ENCODE measurements around the gene EPB41L4A. TPM values are rescaled to one million over a fixed set of nuclear protein-coding genes. Genes with fewer than 3 reads are reported as not detected.
"Not testable (repeated sequence)": the region's sequence is repeated elsewhere in the genome, so short reads cannot be mapped to it uniquely, and the experiment has no call there.

EPB41L4A gene
- total RNA-seq, 1 experiment from 2014 or later, result 0.53 TPM

DNA sequence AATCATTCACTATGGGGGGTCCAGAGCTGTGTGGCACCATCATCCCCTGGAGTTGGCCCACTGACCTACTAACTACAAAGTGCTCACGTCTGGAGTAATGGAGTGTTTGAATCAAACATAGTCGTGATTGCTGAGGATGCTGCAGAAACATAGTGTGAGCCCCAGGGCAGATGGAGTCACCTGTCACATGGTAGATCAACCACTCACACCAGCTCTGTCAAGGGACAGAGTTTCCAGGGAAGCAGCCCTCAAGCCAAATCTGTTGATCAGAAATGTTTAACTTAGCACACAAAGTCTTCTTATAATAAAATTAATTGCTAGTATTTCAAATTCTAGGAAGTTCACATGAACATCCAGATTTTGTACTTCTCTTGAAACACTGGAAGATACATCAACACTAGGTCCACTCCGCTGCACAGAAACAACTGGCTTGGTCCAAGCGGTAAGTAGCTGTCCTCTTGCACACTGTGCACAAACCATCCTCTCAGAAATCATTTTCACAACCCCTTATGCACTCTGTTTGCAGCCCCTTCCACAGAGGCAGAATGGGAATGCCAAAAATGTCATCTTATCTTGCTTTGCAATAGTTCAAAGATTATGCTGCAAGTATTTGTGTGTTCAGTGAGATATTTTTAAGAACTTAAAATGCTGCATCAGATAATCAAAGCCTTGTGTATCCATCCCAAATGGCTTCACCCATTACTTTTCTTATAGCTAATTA is 191.0 kb downstream of the EPB41L4A start:
- H3K27me3 ChIP-seq, result no peaks in the 10 kb centered on the region
- DNase-seq, result no peak
- H3K4me3 ChIP-seq, result no peak overlapping the region
- no peaks in the 10 kb centered on the region for H3K36me3 ChIP-seq
- no peaks in the 10 kb centered on the region for H3K9me3 ChIP-seq

DNA sequence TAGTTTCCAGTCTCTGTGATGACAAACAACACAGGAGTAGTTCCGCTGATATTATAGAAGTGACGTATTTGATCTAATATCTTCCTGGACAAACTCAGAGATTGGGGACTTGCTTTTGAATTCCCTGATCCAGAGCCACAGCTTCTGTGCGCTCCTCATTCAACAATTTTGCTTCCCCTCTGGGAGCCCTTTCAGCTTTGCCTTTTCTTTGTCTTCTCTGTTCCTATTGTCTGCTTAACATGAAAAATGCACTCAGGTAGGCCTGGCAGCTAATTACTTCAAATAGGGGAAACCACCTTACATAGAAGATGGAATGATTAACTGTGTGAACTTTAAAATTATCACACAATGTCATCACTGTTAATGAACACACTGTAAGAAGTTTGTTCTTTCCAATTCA is 192.9 kb downstream of the EPB41L4A start:
- H3K27me3 ChIP-seq, result no peaks in the 10 kb centered on the region; the same call in 1 of the 2 replicates
- no peak overlapping the region for H3K4me3 ChIP-seq
- no peaks in the 10 kb centered on the region for H3K36me3 ChIP-seq
- no peak for DNase-seq
- no peaks in the 10 kb centered on the region for H3K9me3 ChIP-seq

DNA sequence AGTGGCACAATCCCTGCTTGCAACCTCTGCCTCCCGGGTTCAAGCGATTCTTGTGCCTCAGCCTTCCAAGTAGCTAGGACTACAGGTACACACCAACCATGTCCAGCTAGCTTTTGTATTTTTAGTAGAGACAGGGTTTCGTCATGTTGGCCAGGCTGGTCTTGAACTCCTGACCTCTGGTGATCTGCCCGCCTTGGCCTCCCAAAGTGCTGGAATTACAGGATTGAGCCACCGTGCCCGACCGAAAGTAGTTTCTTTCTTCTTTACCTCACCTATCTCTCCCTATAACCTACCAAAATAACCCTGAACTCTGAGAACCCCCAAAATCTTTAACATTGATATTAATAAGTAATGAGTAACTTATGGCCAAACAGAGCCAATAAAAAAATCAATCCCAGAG is 196.1 kb downstream of the EPB41L4A start:
- not testable (repeated sequence) for H3K9me3 ChIP-seq, H3K27me3 ChIP-seq, H3K4me3 ChIP-seq, DNase-seq, H3K36me3 ChIP-seq

DNA sequence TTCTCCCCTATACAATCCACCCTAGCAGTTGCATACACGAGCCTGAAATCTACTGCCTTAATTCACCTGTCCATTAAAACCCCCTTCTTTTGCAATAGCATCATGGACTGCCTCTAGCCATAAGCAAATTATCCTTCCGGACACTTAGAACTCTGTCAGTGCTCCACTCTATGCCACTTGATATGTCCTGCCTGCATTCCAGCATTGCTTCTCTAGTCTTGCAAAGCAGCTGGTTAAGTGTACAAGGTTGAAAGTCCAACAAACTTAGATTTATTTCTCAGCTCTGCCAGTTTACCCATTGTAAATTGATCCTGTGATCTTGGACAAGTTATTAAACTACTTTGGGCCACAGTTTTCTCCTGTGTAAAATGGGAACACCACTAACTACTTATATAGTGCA is 197.9 kb downstream of the EPB41L4A start:
- H3K36me3 ChIP-seq, result no peaks in the 10 kb centered on the region

DNA sequence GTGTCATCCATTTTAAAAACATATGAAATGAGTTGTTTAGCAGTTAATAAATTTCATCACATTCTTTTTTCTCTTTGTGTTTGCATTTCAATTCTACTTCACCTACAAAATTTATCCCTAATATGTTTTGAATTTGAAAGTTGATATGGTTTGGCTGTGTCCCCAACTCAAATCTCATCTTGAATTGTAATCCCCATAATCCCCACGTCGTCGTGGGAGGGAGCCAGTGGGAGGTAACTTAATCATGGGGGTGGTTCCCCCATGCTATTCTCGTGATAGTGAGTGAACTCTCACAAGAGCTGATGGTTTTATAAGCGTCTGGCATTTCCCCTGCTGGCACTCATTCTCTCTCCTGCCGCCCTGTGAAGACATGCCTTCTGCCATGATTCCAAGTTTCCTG is 200.1 kb downstream of the EPB41L4A start:
- Histone ChIP-seq H3K4me3 (no peak overlapping the region), H3K27me3 (no peaks in the 10 kb centered on the region; the same call in 1 of the 2 replicates), H3K36me3 (no peaks in the 10 kb centered on the region), H3K9me3 (no peaks in the 10 kb centered on the region)
- peak; percentile 43 for DNase-seq

More for the DNA sequence above, 197.9 kb downstream of the EPB41L4A start:
- DNase-seq, result no peak
- Histone ChIP-seq H3K9me3 (no peaks in the 10 kb centered on the region), H3K4me3 (no peak overlapping the region), H3K27me3 (no peaks in the 10 kb centered on the region; the same call in 1 of the 2 replicates)

DNA sequence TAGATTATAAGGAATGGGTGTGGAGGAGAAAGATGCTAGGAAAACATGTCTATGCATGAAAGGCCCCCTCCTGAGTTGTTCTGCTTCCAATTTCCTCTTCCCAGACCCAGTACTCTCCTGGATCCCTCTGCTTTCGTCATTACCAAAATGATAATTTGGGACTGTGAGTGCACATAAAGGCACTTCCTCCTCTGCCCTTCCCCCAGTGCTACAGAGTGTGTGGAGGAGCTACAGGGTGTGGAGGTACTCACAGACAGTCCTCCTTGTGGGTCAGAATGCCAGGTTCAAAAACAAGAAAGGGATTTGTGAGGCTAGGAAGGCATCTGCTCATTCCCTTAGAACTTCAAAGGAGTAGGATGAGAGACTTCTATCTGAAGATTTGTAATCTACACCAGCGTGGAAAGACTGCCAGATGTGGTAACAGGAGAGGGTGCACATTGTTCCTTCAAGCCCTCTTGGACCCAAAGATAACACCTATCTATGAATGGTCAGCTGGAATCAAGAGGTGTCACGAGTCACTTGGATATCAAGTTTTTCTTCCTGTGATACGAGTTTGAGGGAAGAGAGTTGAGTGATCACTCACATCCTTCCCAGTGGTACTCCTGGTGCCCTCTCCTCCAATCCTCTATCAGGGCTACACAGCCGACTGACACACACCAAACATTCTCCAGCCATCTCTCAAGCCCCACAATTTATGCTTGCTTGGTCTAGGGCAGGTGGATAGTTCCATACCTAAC is 201.1 kb downstream of the EPB41L4A start:
- no peak for DNase-seq
- H3K36me3 ChIP-seq, result no peaks in the 10 kb centered on the region
- no peaks in the 10 kb centered on the region for H3K9me3 ChIP-seq
- no peak overlapping the region for H3K4me3 ChIP-seq
- no peaks in the 10 kb centered on the region; the same call in 1 of the 2 replicates for H3K27me3 ChIP-seq

DNA sequence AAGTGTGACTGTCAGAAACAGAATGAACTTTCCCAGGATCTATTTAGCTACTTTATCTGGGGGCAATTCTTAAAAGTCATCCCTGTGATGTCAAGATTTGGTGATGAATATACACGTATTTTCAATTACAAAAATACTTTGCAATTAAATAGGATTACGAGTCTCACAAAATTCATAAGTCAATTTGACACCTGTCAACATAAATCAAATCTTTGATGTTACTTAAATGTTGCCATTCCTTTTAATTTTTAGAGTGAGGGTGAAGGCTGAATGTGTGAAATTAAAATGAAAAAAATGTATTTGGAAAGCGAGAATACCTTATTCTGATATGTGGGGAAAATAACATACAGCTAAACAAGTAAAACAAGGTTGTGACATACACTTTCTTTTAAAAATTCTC is 202.9 kb downstream of the EPB41L4A start:
- Histone ChIP-seq H3K36me3 (no peaks in the 10 kb centered on the region), H3K4me3 (no peak overlapping the region), H3K27me3 (no peaks in the 10 kb centered on the region), H3K9me3 (no peaks in the 10 kb centered on the region)
- no peak for DNase-seq

DNA sequence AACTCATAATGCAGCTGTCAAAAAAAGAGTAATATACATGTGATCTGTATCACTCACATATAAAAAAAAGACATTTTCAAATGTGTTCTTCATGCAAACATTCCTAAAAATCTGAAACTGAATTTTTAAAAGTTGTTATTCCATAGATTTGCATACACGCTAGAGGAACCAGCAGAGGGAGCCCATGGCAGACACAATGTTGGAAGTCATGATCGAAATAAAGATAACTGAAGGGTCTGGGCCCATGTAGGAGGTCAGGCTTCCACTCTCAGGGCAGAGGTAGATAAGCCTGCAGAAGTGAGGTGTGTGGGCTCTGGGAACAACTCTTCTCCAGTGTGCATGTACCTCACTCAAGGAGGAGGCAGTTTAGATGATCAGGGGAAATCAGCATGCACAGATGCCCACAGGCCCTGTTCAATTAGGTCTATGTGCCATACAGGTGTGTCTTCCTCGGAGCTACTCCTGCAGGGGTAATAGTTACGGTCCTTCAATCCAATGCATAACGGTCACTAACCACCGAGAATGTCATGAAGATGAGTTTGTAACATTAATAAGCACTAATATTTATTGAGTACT is 208.6 kb downstream of the EPB41L4A start:
- Histone ChIP-seq H3K36me3 (no peaks in the 10 kb centered on the region), H3K27me3 (peaks cover 8% of the 10 kb centered on the region; the same call in 1 of the 2 replicates), H3K4me3 (no peak overlapping the region), H3K9me3 (no peaks in the 10 kb centered on the region)
- DNase-seq, result peak; percentile 38

DNA sequence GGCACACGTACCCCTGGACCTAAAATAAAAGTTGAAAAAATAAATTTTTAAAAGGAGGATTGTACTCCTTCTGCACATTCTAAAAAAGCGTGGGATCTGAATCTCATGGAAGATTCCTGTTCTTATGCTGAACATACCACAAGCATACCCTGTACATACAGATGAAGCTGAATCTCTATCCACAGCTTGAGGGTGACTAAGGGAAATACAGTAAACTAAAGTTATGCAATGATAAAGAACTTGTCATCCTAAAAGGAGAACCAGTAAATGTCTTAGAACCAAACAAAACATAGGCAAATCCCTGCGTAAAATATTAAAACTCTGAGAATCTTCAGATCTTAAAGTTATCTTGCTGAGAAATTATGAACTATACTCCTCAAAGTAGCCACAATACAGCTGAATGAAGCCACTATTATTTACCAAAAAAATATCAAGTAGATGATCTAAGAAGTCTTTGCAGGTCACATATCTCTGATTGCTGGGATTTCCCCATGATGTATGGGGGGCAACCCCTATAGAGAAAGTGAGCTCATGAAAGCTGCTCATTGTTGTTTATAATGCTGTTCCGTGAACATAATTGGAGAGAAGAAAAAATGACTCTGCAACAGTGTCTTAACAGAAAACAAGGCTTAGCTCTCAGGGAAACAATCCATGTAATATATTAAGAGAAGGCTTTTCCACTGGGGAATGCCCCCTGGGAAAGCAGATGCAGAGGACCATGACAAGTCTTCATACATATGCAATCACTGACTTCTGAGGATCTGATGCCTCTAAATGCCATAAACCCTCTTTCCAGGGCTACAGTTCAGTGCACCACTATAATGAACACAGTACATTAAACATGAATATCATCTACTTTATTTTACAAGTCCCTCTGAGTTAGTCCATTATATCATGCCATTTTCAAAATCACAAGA is 210.1 kb downstream of the EPB41L4A start:
- no peaks in the 10 kb centered on the region for H3K36me3 ChIP-seq
- H3K9me3 ChIP-seq, result no peaks in the 10 kb centered on the region
- no peak for DNase-seq
- H3K4me3 ChIP-seq, result no peak overlapping the region
- peaks cover 8% of the 10 kb centered on the region; the same call in 1 of the 2 replicates for H3K27me3 ChIP-seq

DNA sequence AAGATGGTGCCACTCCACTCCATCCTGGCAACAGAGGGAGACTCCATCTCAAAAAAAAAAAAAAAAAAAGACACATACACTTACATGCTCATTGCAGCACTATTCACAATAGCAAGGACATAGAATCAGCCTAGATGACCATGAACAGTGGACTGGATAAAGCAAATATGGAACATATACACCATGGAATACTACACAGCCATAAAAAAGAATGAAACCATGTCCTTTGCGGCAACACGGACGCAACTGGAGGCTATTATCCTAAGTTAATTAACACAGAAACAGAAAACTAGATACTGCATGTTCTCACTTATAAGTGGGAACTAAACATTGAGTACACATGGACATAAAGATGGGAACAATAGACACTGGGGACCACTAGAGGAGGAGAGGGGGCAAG is 210.9 kb downstream of the EPB41L4A start:
- H3K9me3 ChIP-seq, H3K4me3 ChIP-seq, DNase-seq, H3K36me3 ChIP-seq, H3K27me3 ChIP-seq: not testable (repeated sequence)

DNA sequence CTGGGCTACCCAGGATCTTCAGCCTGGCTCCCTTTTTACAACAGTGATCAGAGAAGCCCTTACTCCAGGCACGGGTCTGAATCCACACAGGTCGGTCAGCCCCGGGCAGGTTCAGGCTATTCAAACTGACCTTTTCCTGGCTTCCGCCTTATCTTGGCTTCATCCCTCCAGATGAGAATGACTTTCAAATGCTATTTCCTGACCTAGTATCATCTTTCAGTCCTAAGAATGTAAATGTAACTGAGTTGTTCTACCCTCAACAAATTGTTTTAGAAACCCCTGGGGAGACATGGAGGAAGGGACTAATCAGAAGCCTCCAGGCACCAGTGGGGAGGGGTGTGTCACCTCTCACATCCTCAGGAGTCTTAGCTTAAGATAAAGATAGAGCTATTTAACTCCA is 213.2 kb downstream of the EPB41L4A start:
- Histone ChIP-seq H3K27me3 (peaks cover 8% of the 10 kb centered on the region; the same call in 1 of the 2 replicates), H3K4me3 (no peak overlapping the region), H3K9me3 (no peaks in the 10 kb centered on the region), H3K36me3 (no peaks in the 10 kb centered on the region)
- DNase-seq, result no peak

DNA sequence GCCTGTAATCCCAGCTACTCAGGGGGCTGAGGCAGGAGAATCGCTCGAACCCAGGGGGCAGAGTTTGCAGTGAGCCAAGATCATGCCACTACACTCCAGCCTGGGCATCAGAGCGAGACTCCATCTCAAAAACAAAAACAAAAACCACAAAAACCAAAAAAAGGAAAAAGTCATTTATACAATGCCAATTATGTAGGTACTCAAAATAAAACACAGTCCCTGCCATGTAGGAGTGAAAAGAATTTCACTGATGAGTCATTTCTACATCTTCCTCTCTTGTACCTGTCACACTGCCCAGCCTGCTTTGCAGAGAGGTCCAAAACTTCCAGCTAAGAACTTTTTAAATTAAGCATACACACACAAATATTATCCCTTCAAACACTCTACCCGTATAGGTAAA is 215.8 kb downstream of the EPB41L4A start:
- peak; percentile 10 for DNase-seq
- Histone ChIP-seq H3K9me3 (no peaks in the 10 kb centered on the region), H3K36me3 (no peaks in the 10 kb centered on the region), H3K27me3 (peaks cover 8% of the 10 kb centered on the region; the same call in 1 of the 2 replicates), H3K4me3 (no peak overlapping the region)

DNA sequence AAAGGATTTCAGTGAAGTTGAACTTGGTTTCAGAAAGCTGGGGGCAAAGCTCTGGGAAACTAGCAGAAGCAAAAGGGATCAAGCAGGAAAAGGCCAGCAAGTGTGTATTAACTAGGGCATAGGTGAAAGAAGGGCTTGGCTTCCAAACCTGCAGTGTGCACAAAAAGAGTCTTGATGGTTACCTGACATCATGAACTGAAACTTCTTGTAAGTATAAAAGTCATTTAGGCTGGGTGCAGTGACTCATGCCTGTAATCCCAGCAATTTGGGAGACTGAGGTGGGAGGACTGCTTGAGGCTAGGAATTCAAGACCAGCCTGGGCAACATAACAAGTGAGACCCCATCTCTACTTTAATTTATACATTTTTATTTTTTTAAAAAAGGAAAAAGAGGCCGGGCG is 216.4 kb downstream of the EPB41L4A start:
- Histone ChIP-seq H3K4me3 (no peak overlapping the region), H3K27me3 (peaks cover 8% of the 10 kb centered on the region; the same call in 1 of the 2 replicates), H3K36me3 (no peaks in the 10 kb centered on the region), H3K9me3 (no peaks in the 10 kb centered on the region)
- no peak for DNase-seq

DNA sequence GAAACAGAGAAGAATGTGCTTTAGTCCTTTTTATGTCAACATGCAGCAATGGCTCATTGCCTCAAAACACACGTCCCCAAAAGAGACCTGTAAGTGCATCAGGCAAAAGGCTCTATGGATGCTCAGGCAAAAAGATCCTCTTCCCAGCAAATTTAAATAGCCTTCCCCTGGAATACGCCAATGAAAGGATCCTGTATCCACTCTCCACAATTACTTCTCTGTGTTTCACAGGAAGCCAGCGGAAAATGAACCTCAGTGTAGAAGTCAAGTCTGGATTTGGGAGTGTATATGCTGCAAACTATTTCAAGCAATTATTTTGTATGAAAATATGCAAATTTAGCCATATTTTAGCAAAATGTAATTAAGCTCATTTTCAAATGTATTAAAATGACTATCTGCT is 217.9 kb downstream of the EPB41L4A start:
- DNase-seq, result no peak
- Histone ChIP-seq H3K4me3 (no peak overlapping the region), H3K9me3 (no peaks in the 10 kb centered on the region), H3K27me3 (peaks cover 3% of the 10 kb centered on the region; the same call in 1 of the 2 replicates), H3K36me3 (no peaks in the 10 kb centered on the region)

DNA sequence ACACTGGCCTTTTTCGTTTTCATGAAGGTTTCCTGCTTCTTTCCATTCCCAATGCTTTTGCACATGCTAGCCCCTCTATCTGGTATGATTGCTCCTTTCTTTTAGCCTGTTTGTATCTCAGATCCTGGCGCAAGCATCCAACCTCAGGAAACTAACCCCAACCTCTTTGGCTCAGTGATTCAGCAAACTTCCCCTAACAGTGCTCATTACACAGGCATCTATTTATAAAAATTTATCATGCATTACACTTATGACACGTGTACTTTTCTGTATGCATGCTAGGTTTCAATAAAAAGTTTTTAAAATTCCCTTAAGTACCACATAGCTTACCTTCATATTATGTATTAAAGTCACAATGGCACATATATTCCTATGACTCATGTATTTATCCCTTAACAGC is 218.9 kb downstream of the EPB41L4A start:
- Histone ChIP-seq H3K4me3 (no peak overlapping the region), H3K36me3 (no peaks in the 10 kb centered on the region), H3K27me3 (peaks cover 3% of the 10 kb centered on the region; the same call in 1 of the 2 replicates), H3K9me3 (no peaks in the 10 kb centered on the region)
- peak; percentile 11 for DNase-seq

DNA sequence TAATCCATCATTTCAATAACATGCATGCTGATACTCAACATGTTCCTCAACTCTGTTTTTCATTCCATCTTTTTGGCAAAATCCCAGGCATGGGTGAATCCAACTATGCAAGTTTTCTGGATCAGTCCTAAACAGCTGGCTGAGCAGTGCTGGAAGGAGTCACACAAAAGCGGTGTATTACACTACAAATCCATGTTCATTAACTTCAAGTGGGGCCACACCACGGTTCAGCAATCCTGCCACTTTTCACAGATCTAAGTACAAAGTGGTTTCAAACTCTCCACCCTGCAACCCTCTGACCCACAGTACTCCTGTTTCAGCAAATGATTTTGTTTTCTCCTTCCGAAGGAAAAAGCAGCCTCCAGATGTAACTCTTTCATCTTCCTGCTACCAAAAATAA is 222.5 kb downstream of the EPB41L4A start:
- Histone ChIP-seq H3K9me3 (no peaks in the 10 kb centered on the region), H3K4me3 (no peak overlapping the region), H3K36me3 (no peaks in the 10 kb centered on the region), H3K27me3 (peaks cover 3% of the 10 kb centered on the region; the same call in 1 of the 2 replicates)
- DNase-seq, result no peak
